ENCODE data around the gene SMOC2. TPM values are rescaled to one million over a fixed set of nuclear protein-coding genes. Genes with fewer than 3 reads are reported as not detected.

Gene SMOC2
- total and polyA plus RNA-seq, 2 experiments from 2014 or later, result 1.9 to 3.2 TPM

DNA sequence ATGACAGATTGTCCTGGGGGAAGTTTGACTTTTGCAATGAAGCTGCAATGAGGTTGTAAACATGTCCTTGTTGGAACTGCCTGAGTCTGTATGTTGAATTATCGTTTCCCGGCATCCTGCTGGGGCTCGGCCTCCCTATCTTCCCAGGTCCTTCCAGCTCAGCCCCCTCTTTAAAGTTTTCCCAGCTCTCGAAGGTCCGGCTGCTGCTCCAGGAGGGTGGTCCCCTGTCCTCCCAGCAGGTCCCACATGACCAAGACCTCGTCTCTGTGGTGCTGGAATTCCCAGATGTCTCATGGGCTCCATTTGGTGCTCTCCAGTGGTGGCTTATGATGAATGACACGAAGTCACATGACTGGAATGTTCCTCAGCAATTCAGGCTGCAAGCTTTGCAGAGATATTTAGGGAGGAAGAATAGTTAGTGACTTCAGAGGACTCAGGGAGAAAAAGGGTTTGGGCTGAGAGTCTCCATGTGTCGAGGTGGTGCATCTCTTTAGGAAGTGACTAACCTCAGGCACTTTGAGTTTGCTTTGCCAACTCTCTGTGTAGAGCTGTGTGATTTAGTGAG lies 21.4 kb downstream of the SMOC2 start:
- Histone ChIP-seq H3K27me3 (no peaks in the 10 kb centered on the region), H3K9me3 (ENCODE audit: low read depth) (no peaks in the 10 kb centered on the region), H3K4me3 (no peak overlapping the region), H3K4me1 (ENCODE audit: low read depth) (no peaks in the 10 kb centered on the region), H3K27ac (no peak overlapping the region), H3K36me3 (no peaks in the 10 kb centered on the region)
- no peak for DNase-seq (ENCODE audit: low read depth in 1 of 2, low spot score in 1 of 2)
- TF ChIP-seq, protein P1, sequence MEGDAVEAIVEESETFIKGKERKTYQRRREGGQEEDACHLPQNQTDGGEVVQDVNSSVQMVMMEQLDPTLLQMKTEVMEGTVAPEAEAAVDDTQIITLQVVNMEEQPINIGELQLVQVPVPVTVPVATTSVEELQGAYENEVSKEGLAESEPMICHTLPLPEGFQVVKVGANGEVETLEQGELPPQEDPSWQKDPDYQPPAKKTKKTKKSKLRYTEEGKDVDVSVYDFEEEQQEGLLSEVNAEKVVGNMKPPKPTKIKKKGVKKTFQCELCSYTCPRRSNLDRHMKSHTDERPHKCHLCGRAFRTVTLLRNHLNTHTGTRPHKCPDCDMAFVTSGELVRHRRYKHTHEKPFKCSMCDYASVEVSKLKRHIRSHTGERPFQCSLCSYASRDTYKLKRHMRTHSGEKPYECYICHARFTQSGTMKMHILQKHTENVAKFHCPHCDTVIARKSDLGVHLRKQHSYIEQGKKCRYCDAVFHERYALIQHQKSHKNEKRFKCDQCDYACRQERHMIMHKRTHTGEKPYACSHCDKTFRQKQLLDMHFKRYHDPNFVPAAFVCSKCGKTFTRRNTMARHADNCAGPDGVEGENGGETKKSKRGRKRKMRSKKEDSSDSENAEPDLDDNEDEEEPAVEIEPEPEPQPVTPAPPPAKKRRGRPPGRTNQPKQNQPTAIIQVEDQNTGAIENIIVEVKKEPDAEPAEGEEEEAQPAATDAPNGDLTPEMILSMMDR (IDR thresholded peaks at IDR 0.05; ENCODE audit: low read depth, low read length), result no peak

DNA sequence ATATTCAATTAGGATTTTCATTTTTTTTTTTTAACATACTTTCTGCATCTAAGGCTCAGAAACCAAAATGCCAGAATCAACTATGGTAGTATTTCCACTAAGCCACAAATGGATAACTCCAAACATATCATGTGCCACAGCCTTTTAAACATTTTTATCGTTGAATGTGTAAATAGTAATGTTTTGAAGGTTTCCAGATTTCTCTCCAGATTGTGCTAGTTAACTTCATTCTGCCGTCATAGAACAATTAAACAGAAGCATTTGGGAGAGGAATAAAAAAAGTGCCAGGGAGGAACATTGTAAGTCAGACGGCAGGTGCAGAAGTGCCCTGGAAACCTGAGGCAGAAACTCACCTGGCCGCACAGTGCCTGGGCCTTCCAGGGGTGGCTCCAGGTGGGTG lies 23.6 kb downstream of the SMOC2 start:
- DNase-seq (ENCODE audit: low read depth in 1 of 2, low spot score in 1 of 2), result no peak
- Histone ChIP-seq H3K9me3 (ENCODE audit: low read depth) (no peaks in the 10 kb centered on the region), H3K36me3 (no peaks in the 10 kb centered on the region), H3K4me3 (no peak overlapping the region), H3K27me3 (no peaks in the 10 kb centered on the region), H3K27ac (no peak overlapping the region), H3K4me1 (ENCODE audit: low read depth) (no peaks in the 10 kb centered on the region)
- TF ChIP-seq, protein P1 (IDR thresholded peaks at IDR 0.05; ENCODE audit: low read depth, low read length), result no peak

DNA sequence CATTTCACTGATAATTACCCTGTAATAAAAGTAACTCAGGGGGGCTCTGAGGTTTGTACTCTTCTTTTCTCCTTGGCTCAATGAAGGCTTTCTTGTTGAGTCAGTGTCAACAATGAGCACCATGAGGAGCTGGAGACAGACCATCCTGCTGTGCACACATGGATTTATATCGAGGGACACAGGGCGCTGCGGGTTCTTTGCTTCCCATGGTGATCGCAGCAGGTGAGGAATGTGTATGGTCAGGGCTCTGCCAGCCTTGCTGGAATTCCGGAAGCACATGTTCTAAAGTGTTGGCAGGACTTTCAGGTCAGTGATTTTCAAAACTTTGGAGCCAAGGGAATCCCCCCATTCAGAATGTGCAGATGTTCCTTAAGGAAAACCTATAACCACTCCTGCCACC lies 27.1 kb downstream of the SMOC2 start:
- no peaks in the 10 kb centered on the region for H3K4me1 ChIP-seq (ENCODE audit: low read depth)
- H3K36me3 ChIP-seq, result no peaks in the 10 kb centered on the region
- H3K27me3 ChIP-seq, result no peaks in the 10 kb centered on the region

DNA sequence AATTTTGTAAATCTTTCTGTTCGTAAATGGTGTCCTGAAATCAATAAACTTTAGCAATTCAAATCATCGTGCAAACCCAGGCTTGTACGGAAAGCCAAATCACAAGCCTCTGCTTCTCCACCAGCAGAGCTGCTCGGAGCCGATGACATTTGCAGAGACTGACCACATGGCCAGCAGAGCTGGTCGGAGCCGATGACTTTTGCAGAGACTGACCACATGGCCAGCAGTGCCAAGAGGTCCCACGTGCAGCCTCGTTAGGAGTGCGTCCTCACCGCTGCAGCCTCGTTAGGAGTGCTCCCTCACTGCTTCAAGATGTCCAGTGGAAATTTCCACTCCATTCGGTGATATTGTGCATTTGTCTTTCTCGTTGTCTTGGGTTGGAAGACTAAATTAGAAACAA lies 28.5 kb downstream of the SMOC2 start:
- TF ChIP-seq, protein P1 (IDR thresholded peaks at IDR 0.05; ENCODE audit: low read depth, low read length), result no peak
- Histone ChIP-seq H3K9me3 (ENCODE audit: low read depth) (no peaks in the 10 kb centered on the region), H3K36me3 (no peaks in the 10 kb centered on the region), H3K27me3 (no peaks in the 10 kb centered on the region), H3K27ac (no peak overlapping the region), H3K4me1 (ENCODE audit: low read depth) (no peaks in the 10 kb centered on the region), H3K4me3 (no peak overlapping the region)
- peak; percentile 39 to 71 for DNase-seq (ENCODE audit: low read depth in 1 of 2, low spot score in 1 of 2)

More for the DNA sequence above, 27.1 kb downstream of the SMOC2 start:
- Histone ChIP-seq H3K9me3 (ENCODE audit: low read depth) (no peaks in the 10 kb centered on the region), H3K27ac (no peak overlapping the region), H3K4me3 (no peak overlapping the region)
- TF ChIP-seq, protein P1 (IDR thresholded peaks at IDR 0.05; ENCODE audit: low read depth, low read length), result no peak
- DNase-seq (ENCODE audit: low read depth in 1 of 2, low spot score in 1 of 2), result no peak

DNA sequence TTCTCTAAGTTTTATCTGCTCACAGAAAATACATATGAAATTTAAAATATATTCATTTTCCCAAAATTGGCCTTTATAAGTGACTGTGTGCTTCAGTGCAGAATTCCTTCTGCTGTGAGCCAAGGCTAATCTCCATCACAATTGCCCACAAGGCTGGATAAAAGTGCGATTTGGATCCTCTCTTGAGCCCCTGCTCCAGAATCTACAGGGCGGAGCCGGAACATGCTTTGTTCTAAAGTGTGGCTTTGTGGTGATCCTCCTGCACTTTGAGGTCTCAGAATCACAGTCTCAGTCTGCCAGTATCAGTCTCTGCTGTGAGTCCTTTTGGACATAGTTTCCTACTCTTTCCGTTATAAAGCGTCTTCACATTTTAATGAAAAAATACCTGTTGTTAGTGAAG lies 28.9 kb downstream of the SMOC2 start:
- Histone ChIP-seq H3K4me1 (ENCODE audit: low read depth) (no peaks in the 10 kb centered on the region), H3K27me3 (no peaks in the 10 kb centered on the region), H3K36me3 (no peaks in the 10 kb centered on the region), H3K27ac (no peak overlapping the region), H3K4me3 (no peak overlapping the region), H3K9me3 (ENCODE audit: low read depth) (no peaks in the 10 kb centered on the region)
- no peak for DNase-seq (ENCODE audit: low read depth in 1 of 2, low spot score in 1 of 2)
- TF ChIP-seq, protein P1 (IDR thresholded peaks at IDR 0.05; ENCODE audit: low read depth, low read length), result no peak

Data from cardiac muscle cell (in vitro differentiated cells and primary cell).